ENCODE results near the gene PTPN20.

PTPN20 gene

DNA sequence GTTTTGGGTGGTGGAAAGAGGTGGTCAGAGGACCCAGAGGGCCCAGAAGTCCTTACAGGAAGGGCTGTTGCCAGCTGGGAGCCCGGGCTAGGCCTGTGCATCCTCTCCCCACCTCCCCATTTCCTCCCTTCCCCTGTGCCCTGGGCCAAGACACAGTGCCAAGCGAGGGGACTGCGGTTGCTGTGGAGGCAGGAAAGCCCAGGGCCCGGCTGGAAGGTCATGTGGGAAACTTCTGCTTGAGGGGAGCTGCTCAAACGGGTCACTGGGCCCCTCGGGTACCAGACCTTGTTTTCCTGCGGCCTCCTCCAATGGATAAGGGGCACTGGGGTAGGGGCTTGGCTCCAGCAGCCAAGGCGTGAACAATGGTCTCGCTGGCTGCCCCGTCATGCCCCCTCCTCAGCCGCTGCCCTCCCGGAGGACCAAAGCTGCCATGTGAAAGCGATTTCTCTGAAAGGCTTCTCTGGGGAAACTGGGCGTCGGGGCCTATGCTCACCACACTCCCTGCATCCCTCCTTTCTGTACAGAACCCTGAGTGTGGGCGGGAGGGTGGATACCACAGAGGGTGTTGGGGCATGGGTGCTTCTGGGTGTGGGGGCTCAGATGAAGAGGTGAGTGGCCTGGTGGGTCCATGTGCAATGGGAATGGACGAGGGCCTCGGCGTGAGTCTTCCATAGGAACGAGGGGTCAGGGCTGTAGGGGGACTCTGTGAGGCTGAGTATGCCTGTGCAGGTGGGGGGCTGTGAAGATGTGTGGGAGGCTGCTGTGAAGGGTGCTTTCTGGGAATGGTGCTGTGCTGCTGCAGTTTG, 135.3 kb downstream of the PTPN20 start:
- no peak overlapping the region for H3K9ac ChIP-seq (ENCODE audit: low read depth, low read length)
- H3K36me3 ChIP-seq (ENCODE audit: insufficient read depth, low read length): no peaks in the 10 kb centered on the region
- H3K9me3 ChIP-seq (ENCODE audit: insufficient read depth, low read depth, low read length): no peaks in the 10 kb centered on the region
- no peak overlapping the region for H3K4me3 ChIP-seq (ENCODE audit: low read length)
- H3K27ac ChIP-seq (ENCODE audit: low read depth, low read length): no peak overlapping the region
- no peaks in the 10 kb centered on the region for H3K4me1 ChIP-seq (ENCODE audit: insufficient read depth, low read length)
- 93% methylated on average over 20 of the region's 20 CpGs for WGBS
- H3K27me3 ChIP-seq (ENCODE audit: insufficient read depth, low read length): no peaks in the 10 kb centered on the region

DNA sequence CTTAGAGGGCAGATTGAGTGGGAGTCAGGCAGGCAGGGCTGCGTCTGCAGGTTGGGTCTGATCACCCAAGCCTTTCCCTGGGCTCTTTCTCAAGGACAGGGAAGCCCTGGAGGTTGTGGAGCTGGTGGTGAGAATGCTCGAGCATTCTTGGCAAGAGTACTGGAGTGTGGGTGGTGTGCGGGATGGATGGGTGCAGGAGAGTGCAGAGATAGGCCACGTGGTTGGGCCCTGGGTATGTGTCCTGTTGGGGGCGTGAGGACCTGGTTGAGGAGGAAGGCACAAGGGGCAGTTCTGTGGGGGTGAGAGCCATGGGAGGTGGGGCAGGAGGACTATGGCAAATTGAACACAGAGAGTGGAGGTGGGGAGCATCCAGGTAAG, 135.9 kb downstream of the PTPN20 start:
- no peaks in the 10 kb centered on the region for H3K27me3 ChIP-seq (ENCODE audit: insufficient read depth, low read length)
- H3K4me3 ChIP-seq (ENCODE audit: low read length): no peak overlapping the region
- no peaks in the 10 kb centered on the region for H3K9me3 ChIP-seq (ENCODE audit: insufficient read depth, low read depth, low read length)
- H3K9ac ChIP-seq (ENCODE audit: low read depth, low read length): no peak overlapping the region
- no peak overlapping the region for H3K27ac ChIP-seq (ENCODE audit: low read depth, low read length)
- WGBS: 89% methylated on average over 5 of the region's 5 CpGs
- H3K36me3 ChIP-seq (ENCODE audit: insufficient read depth, low read length): no peaks in the 10 kb centered on the region
- H3K4me1 ChIP-seq (ENCODE audit: insufficient read depth, low read length): no peaks in the 10 kb centered on the region

DNA sequence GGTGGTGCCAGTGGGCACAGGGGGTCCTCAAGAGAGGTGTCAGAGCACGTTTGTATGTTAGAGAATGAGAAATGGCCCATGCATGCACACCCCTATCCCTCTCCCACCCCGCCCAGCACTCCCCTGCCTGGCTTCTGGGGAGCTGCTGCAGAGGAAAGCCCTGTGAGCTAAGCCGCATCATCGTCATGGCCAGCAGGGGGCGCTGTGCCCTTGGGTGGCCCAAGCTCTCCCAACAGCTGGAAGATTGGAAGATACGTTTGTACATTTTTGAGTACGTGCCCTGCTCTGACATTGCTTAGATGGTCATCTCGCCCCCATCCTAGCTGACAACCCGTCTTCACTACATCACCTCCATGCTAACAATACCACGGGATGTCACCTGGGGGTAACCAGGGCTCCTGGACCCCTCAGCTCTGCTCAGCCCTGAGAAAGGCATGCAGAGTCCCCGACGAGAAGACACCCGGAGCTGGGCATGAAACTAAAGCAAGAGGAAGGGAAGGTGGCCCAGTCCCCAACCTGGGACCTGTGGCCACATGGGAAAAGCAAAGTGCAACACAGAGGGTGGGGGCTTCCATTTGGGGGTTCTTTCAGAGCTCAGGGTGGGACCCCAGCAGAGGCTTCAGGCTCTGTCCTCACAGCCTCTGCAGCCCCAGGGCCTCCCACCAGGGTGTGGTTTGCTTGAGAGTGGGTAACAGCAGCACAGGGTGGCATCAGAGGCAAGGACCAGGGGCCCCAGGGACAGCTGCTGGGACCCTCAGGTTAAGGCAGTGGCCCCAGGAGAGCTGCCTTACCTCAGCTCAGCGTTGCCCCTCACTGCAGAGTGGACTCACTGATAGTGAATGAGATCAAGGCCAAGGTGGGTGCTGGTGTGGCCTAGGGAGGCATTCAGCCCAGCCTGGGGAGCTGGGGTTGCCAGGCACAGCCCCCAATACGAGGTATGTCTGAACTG, 136.6 kb downstream of the PTPN20 start:
- WGBS: 54% methylated on average over 15 of the region's 15 CpGs
- H3K27ac ChIP-seq (ENCODE audit: low read depth, low read length): no peak overlapping the region
- no peaks in the 10 kb centered on the region for H3K4me1 ChIP-seq (ENCODE audit: insufficient read depth, low read length)
- no peak overlapping the region for H3K9ac ChIP-seq (ENCODE audit: low read depth, low read length)
- no peaks in the 10 kb centered on the region for H3K9me3 ChIP-seq (ENCODE audit: insufficient read depth, low read depth, low read length)
- H3K36me3 ChIP-seq (ENCODE audit: insufficient read depth, low read length): no peaks in the 10 kb centered on the region
- no peaks in the 10 kb centered on the region for H3K27me3 ChIP-seq (ENCODE audit: insufficient read depth, low read length)
- no peak overlapping the region for H3K4me3 ChIP-seq (ENCODE audit: low read length)

DNA sequence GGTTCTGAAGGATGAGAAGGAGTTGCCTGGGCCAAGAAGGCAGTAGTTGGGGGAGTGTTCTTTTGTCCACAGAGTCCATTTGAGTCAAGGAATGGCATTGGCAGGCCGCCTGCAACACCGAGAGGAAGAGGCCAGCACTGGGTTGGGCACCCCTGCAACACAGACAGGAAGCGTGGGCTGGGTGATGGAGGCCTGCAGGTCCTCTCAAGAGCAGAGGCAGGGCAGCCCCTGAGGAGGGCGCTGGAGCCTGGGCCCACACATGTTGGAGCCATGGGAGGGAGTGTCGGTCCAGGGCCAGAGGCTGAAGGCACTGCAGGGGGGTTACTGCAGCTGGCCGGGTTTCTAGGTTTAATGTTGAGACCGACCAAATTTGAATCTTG, 137.3 kb downstream of the PTPN20 start:
- Histone ChIP-seq H3K4me1 (ENCODE audit: insufficient read depth, low read length) (no peaks in the 10 kb centered on the region), H3K9me3 (ENCODE audit: insufficient read depth, low read depth, low read length) (no peaks in the 10 kb centered on the region), H3K36me3 (ENCODE audit: insufficient read depth, low read length) (no peaks in the 10 kb centered on the region), H3K27me3 (ENCODE audit: insufficient read depth, low read length) (no peaks in the 10 kb centered on the region), H3K9ac (ENCODE audit: low read depth, low read length) (no peak overlapping the region), H3K27ac (ENCODE audit: low read depth, low read length) (no peak overlapping the region), H3K4me3 (ENCODE audit: low read length) (no peak overlapping the region)
- 86% methylated on average over 7 of the region's 7 CpGs for WGBS

DNA sequence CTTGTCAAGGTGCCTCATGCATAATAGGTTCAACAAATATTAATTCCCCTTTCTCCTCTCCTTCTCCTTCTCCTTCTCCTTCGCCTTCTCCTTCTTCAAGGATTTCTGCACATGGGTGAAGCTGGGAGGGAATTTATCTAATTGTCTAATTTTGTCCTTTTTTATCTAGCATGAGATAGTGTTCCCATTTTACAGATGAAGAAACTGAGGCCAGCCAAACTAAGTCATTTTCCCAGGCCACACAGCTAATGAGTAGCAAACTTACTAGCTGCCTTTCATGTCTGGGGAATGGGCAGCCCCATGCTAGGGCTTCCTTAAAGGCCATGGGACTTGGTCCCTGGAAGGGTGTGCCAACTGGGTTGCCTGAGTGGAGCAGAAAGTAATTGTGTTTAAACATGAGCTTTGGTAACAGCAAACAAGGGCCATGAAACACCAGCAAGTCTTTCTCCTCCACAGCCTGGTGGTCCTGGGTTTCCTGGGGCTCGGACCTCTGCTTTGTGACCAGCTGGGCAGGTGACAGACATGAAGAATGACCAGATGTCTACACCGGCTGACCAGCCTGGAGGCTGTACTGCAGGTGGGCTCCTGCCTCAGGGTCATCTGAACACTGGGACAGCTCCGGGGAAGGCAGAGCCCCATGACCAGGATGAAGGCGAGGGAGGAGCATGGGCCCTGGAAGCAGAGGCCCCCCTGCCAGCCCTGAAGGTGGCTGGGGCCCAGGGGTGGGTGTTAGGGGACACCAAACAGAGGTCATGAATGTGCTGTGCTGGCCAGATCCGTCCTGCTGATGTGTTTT, 138.0 kb downstream of the PTPN20 start:
- Histone ChIP-seq H3K36me3 (ENCODE audit: insufficient read depth, low read length) (no peaks in the 10 kb centered on the region), H3K9me3 (ENCODE audit: insufficient read depth, low read depth, low read length) (no peaks in the 10 kb centered on the region), H3K27ac (ENCODE audit: low read depth, low read length) (no peak overlapping the region), H3K4me3 (ENCODE audit: low read length) (no peak overlapping the region), H3K9ac (ENCODE audit: low read depth, low read length) (no peak overlapping the region), H3K4me1 (ENCODE audit: insufficient read depth, low read length) (no peaks in the 10 kb centered on the region), H3K27me3 (ENCODE audit: insufficient read depth, low read length) (no peaks in the 10 kb centered on the region)
- WGBS: 86% methylated on average over 5 of the region's 6 CpGs

DNA sequence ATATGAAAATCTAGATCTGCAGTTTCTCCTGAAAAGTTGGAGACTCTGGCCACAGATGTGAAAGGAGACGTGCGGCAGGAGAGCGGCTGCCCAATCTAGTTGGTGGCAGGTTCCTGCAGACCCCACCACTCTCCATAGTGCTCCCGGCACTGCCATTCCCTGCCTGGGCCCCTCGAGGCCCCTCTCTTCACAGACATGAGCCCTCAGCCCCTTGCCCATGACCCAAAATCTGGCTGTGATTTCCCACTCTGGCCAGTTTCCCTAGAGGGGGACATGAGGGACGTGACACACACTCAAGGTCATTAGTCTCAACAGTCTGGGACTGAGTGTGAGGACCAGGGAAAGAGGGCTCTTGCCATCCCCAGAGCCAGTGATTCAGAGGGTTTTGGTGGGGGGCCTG, 138.7 kb downstream of the PTPN20 start:
- H3K9ac ChIP-seq (ENCODE audit: low read depth, low read length): no peak overlapping the region
- 92% methylated on average over 6 of the region's 6 CpGs for WGBS

DNA sequence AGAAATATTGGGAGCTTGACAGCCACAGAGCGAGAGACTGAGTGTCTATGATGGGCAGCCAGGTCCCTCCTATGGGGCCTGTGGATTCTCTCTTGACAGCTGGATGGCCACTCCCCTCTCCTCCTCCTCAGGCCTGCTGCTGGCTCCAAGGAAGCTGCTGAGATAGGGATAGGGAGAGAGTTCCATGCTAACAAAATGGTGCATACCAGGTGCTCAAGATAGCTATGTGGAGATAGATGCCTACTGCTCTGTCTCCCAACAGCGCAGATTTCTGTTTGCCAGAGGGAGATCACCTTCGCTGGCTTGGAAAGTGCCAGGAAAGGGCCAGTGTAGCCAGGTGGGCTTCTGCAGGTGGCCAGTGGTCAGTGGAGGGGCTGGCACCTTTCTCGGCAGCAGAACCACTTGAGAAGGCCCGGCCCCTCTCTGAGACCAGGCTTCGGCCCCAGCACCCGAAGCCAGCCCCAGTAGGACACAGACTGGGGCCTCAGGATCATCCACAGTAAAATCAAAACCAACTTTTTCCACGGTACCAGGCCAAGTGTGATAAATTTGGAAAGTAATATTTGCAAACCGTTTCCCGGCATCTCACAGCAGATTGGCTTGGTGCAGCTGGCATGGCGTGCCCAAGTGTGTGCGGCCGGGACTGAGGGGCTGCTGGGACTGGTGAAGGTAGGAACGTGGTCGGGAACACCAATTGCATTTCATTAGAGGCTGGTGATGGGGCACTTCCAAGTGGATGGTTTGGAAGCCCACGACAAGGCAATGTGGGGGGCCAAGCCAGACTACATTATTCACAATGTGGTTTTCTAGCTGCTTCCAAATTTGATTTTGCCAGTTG, 139.6 kb downstream of the PTPN20 start:
- Histone ChIP-seq H3K4me1 (ENCODE audit: insufficient read depth, low read length) (no peaks in the 10 kb centered on the region), H3K36me3 (ENCODE audit: insufficient read depth, low read length) (no peaks in the 10 kb centered on the region), H3K9ac (ENCODE audit: low read depth, low read length) (no peak overlapping the region), H3K4me3 (ENCODE audit: low read length) (no peak overlapping the region), H3K9me3 (ENCODE audit: insufficient read depth, low read depth, low read length) (no peaks in the 10 kb centered on the region), H3K27me3 (ENCODE audit: insufficient read depth, low read length) (no peaks in the 10 kb centered on the region), H3K27ac (ENCODE audit: low read depth, low read length) (no peak overlapping the region)
- 92% methylated on average over 16 of the region's 16 CpGs for WGBS

More for the DNA sequence above, 138.7 kb downstream of the PTPN20 start:
- Histone ChIP-seq H3K9me3 (ENCODE audit: insufficient read depth, low read depth, low read length) (no peaks in the 10 kb centered on the region), H3K4me3 (ENCODE audit: low read length) (no peak overlapping the region), H3K27me3 (ENCODE audit: insufficient read depth, low read length) (no peaks in the 10 kb centered on the region), H3K36me3 (ENCODE audit: insufficient read depth, low read length) (no peaks in the 10 kb centered on the region), H3K27ac (ENCODE audit: low read depth, low read length) (no peak overlapping the region), H3K4me1 (ENCODE audit: insufficient read depth, low read length) (no peaks in the 10 kb centered on the region)

DNA sequence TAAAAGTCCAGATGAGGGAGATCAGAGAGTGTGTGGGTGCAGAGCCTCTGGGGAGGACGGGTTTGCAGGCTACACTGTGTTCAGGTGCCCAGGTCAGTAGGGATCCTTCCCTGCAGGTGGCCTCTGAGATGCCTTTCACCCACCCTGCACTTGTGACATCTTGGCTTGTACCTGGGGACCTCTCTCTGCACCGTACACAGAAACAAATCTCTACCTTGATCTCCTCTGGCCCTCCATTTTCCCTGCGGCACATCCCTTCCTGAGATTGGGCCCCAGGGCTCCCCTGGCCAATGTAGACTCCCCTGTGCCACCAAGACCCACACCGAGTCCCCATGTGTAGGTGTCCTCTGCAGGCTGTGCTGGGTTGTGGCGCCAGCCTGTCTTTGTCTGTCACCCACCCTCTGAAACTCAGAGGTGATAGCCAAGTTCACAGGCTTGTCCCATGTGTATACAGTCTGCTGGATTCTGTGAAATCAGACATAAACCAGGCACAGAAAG, 140.6 kb downstream of the PTPN20 start:
- no peak overlapping the region for H3K9ac ChIP-seq (ENCODE audit: low read depth, low read length)
- H3K9me3 ChIP-seq (ENCODE audit: insufficient read depth, low read depth, low read length): no peaks in the 10 kb centered on the region
- 86% methylated on average over 5 of the region's 5 CpGs for WGBS
- no peaks in the 10 kb centered on the region for H3K4me1 ChIP-seq (ENCODE audit: insufficient read depth, low read length)
- H3K4me3 ChIP-seq (ENCODE audit: low read length): no peak overlapping the region
- H3K36me3 ChIP-seq (ENCODE audit: insufficient read depth, low read length): no peaks in the 10 kb centered on the region
- H3K27ac ChIP-seq (ENCODE audit: low read depth, low read length): no peak overlapping the region
- H3K27me3 ChIP-seq (ENCODE audit: insufficient read depth, low read length): no peaks in the 10 kb centered on the region
